ENCODE measurements around the gene CES3.
"Not testable (repeated sequence)": the region's sequence is repeated elsewhere in the genome, so short reads cannot be mapped to it uniquely, and the experiment has no call there.

The CES3 gene

DNA sequence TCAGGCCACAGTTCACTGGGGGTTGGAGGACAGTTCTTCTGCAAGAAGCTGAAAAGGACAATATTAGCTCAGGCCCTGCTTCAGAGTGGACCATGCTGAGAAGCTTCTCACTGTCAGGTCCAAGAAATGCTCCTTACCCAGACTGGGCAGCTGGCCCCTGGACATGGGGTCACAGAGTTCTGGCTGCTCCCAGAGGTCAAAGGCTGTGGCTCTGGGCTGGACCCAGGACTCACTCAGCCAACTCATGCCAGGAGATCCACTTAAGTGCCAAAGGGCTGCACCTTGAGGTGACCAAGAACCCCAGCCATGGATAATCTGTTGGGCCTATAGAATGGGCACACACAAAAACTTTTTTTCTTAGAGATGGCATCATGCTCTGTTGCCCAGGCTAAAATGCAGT lies 21.7 kb upstream of the CES3 start:
- no peak overlapping the region for H3K4me3 ChIP-seq (ENCODE audit: low read depth, low read length)
- DNase-seq (ENCODE audit: low read depth), result no peak
- TF ChIP-seq, protein P1, sequence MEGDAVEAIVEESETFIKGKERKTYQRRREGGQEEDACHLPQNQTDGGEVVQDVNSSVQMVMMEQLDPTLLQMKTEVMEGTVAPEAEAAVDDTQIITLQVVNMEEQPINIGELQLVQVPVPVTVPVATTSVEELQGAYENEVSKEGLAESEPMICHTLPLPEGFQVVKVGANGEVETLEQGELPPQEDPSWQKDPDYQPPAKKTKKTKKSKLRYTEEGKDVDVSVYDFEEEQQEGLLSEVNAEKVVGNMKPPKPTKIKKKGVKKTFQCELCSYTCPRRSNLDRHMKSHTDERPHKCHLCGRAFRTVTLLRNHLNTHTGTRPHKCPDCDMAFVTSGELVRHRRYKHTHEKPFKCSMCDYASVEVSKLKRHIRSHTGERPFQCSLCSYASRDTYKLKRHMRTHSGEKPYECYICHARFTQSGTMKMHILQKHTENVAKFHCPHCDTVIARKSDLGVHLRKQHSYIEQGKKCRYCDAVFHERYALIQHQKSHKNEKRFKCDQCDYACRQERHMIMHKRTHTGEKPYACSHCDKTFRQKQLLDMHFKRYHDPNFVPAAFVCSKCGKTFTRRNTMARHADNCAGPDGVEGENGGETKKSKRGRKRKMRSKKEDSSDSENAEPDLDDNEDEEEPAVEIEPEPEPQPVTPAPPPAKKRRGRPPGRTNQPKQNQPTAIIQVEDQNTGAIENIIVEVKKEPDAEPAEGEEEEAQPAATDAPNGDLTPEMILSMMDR (conservative IDR thresholded peaks at IDR 0.05; ENCODE audit: low read depth, low read length), result no peak

DNA sequence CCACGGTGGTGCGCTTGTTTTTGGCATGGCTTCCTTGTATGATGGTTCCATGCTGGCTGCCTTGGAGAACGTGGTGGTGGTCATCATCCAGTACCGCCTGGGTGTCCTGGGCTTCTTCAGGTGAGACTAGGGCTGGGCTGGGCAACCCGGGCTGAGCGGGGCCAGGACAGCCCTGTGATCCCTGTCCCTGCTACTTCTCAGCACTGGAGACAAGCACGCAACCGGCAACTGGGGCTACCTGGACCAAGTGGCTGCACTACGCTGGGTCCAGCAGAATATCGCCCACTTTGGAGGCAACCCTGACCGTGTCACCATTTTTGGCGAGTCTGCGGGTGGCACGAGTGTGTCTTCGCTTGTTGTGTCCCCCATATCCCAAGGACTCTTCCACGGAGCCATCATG lies 20.8 kb upstream of the CES3 start:
- H3K4me3 ChIP-seq (ENCODE audit: low read depth, low read length), result no peak overlapping the region
- TF ChIP-seq, protein P1 (conservative IDR thresholded peaks at IDR 0.05; ENCODE audit: low read depth, low read length), result no peak
- no peak for DNase-seq (ENCODE audit: low read depth)

DNA sequence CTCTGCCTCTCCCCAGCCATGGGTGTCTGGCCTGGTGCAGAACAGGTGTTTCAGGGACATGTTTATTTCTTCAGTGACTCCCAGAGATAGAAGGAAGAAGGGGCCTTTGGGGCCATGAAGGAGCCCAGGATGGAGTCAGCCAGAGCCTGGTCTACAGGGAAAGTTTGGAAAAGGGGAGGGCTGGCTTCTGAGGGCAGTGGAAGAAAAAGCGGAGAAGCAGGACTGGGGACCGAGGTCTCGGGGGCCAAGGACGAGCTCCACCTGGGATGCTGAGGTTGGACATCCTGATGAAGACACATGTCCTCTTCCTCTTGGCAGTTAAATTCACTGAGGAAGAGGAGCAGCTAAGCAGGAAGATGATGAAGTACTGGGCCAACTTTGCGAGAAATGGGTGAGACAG lies 18.1 kb upstream of the CES3 start:
- TF ChIP-seq, protein P1 (conservative IDR thresholded peaks at IDR 0.05; ENCODE audit: low read depth, low read length), result no peak
- no peak for DNase-seq (ENCODE audit: low read depth)
- H3K4me3 ChIP-seq (ENCODE audit: low read depth, low read length), result no peak overlapping the region

DNA sequence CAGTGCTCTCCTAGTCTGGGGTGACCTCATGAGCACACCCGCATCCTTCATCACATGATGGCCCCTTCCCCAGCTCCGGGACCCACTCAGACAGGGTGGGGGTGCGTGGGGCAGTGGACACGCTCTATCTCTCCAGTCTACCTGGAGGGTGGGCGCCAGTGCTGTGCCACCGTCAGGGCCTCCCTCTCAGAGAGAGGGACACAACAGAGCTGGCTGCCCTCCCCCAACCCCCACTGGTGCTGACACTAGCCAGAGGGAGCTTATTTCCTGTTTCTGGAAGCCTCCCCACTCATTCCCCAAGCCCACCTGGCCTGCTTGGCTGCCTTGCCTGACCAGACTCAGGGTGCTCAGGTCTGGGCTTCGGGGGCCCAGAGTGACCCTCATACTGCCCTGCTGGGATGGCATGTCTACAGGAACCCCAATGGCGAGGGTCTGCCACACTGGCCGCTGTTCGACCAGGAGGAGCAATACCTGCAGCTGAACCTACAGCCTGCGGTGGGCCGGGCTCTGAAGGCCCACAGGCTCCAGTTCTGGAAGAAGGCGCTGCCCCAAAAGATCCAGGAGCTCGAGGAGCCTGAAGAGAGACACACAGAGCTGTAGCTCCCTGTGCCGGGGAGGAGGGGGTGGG lies 17.5 kb upstream of the CES3 start:
- TF ChIP-seq, protein P1 (conservative IDR thresholded peaks at IDR 0.05; ENCODE audit: low read depth, low read length), result no peak
- no peak overlapping the region for H3K4me3 ChIP-seq (ENCODE audit: low read depth, low read length)

DNA sequence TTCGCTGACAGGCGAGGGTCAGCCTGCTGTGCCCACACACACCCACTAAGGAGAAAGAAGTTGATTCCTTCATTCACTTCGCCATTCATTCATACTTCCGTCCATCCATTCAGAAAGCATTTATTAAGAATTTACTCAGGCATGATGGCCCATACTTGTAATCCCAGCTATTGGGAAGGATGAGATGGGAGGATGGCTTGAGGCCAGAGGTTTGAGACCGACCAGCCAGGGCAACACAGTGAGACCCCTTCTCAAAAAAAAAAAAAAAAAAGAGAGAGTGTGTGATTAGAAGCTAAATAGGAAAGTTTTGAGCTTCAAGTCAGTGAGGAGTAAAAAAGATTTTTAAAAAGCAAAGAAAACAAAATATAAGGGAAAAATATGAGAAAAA lies 17.0 kb upstream of the CES3 start:
- TF ChIP-seq, protein P1 (conservative IDR thresholded peaks at IDR 0.05; ENCODE audit: low read depth, low read length), result no peak
- no peak overlapping the region for H3K4me3 ChIP-seq (ENCODE audit: low read depth, low read length)
- DNase-seq (ENCODE audit: low read depth), result no peak

More for the DNA sequence above, 17.5 kb upstream of the CES3 start:
- DNase-seq (ENCODE audit: low read depth), result no peak

DNA sequence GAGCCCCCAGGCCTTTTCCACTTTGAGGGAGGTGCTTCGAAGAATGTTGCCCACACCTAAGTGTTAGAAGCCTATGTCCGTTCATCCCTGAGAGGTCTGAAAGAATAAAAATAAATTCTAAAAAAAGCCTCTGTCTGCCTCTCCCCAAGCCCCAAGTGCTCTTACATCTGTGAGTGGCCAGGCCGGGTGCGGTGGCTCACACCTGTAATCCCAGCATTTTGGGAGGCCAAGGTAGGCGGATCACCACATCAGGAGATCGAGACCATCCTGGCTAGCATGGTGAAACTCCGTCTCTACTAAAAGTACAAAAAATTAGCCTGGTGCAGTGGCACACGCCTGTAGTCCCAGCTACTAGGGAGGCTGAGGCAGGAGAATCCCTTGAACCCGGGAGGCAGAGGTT lies 16.1 kb upstream of the CES3 start:
- DNase-seq (ENCODE audit: low read depth); H3K4me3 ChIP-seq (ENCODE audit: low read depth, low read length): not testable (repeated sequence)

DNA sequence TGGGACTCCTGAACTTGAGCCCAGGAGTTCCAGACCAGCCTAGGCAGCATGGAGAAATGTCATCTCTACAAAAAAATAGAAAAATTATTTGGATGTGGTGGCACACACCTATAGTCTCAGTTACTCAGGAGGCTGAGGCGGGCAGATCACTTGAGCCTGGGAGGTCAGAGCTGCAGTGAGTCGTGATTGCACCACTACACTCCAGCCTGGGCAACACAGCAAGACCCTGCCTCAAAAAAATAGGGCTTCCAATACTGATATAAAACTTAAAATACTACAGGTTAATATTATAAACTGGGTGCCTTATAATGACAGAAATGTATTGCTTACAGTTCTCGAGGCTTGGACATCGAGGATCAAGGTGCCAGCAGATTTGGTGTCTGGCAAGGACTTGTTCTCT lies 15.1 kb upstream of the CES3 start:
- H3K4me3 ChIP-seq (ENCODE audit: low read depth, low read length), result no peak overlapping the region
- TF ChIP-seq, protein P1 (conservative IDR thresholded peaks at IDR 0.05; ENCODE audit: low read depth, low read length), result no peak
- no peak for DNase-seq (ENCODE audit: low read depth)

All from choroid plexus epithelial cell (primary cell).